HepG2 (cell line): ENCODE data around the gene MMP19. TPM values are rescaled to one million over a fixed set of nuclear protein-coding genes. Genes with fewer than 3 reads are reported as not detected.

Source experiments
- CREM ChIP-seq, 2 experiments: sonication (generic) in 1 of 2; formaldehyde crosslinking in 1 of 2; IDR thresholded peaks; 2 replicates each; pipeline versions ENCODE4 v1.4.0 to v1.6.1; 2016 to 2020; ENCODE audit warnings: antibody characterized with exemption in 1 of 2, mild to moderate bottlenecking in 1 of 2, missing genetic modification reagents in 1 of 2
- DMTF1 ChIP-seq: sonication (generic); formaldehyde crosslinking; IDR thresholded peaks from 2 replicates; pipeline ENCODE4 v1.4.0; 2020; ENCODE audit warnings: mild to moderate bottlenecking, missing genetic modification reagents
- GLI4 ChIP-seq: sonication (generic); formaldehyde crosslinking; IDR thresholded peaks from 2 replicates; pipeline ENCODE4 v1.5.1; 2020; ENCODE audit warnings: missing genetic modification reagents, mild to moderate bottlenecking, moderate library complexity, borderline replicate concordance
- JUN ChIP-seq: sonication (generic); formaldehyde crosslinking; IDR thresholded peaks from 2 replicates; pipeline ENCODE4 v1.4.0; 2020; ENCODE audit warnings: mild to moderate bottlenecking, missing genetic modification reagents
- MYC ChIP-seq: sonication (generic); formaldehyde crosslinking; IDR thresholded peaks from 2 replicates; pipeline ENCODE4 v1.9.0; 2021; ENCODE audit warnings: missing genetic modification reagents, borderline replicate concordance
- NFIC ChIP-seq: IDR thresholded peaks from 2 replicates; pipeline ENCODE4 v1.6.1; 2012; ENCODE audit warnings: mild to moderate bottlenecking, low read length, inconsistent platforms
- POGZ ChIP-seq: sonication (generic); formaldehyde crosslinking; IDR thresholded peaks from 2 replicates; pipeline ENCODE4 v1.4.0; 2020; ENCODE audit warnings: mild to moderate bottlenecking, missing genetic modification reagents
- RNF2 ChIP-seq: fragments of 450-650 bp; conservative IDR thresholded peaks from 2 replicates; pipeline ENCODE4 v1.6.1; 2016; ENCODE audit warnings: low read depth
- SOX6 ChIP-seq, 2 experiments: fragments of 450-650 bp in 1 of 2; sonication (generic) in 1 of 2; formaldehyde crosslinking in 1 of 2; IDR thresholded peaks; 2 replicates each; pipeline versions ENCODE4 v1.4.0 to v1.6.1; 2017 to 2020; ENCODE audit warnings: antibody characterized with exemption in 1 of 2, mild to moderate bottlenecking in 1 of 2, missing genetic modification reagents in 1 of 2
- TCF12 ChIP-seq, 2 experiments: fragments of 450-650 bp in 1 of 2; sonication (generic) in 1 of 2; formaldehyde crosslinking in 1 of 2; IDR thresholded peaks; 2 replicates each; pipeline versions ENCODE4 v1.6.1 to v1.8.0; 2017 to 2022; ENCODE audit warnings: antibody characterized with exemption in 1 of 2, mild to moderate bottlenecking in 1 of 2, missing genetic modification reagents in 1 of 2, moderate library complexity in 1 of 2
- ZBTB14 ChIP-seq: sonication (generic); formaldehyde crosslinking; IDR thresholded peaks from 2 replicates; pipeline ENCODE4 v1.4.0; 2020; ENCODE audit warnings: missing genetic modification reagents
- ZFP1 ChIP-seq: IDR thresholded peaks from 2 replicates; pipeline ENCODE4 v1.6.1; 2016
- ZFP37 ChIP-seq: sonication (generic); formaldehyde crosslinking; IDR thresholded peaks from 2 replicates; pipeline ENCODE4 v1.4.0; 2020; ENCODE audit warnings: missing genetic modification reagents, borderline replicate concordance
- ZNF207 ChIP-seq: fragments of 450-650 bp; IDR thresholded peaks from 2 replicates; pipeline ENCODE4 v1.6.1; 2016; ENCODE audit warnings: antibody characterized with exemption, borderline replicate concordance
- ZNF660 ChIP-seq: sonication (generic); formaldehyde crosslinking; IDR thresholded peaks from 2 replicates; pipeline ENCODE4 v1.5.1; 2020; ENCODE audit warnings: mild to moderate bottlenecking, low read depth, missing genetic modification reagents, borderline replicate concordance
- ZNF713 ChIP-seq: sonication (generic); formaldehyde crosslinking; IDR thresholded peaks from 2 replicates; pipeline ENCODE4 v1.4.0; 2020; ENCODE audit warnings: mild to moderate bottlenecking, missing genetic modification reagents
- ZSCAN30 ChIP-seq: sonication (generic); formaldehyde crosslinking; IDR thresholded peaks from 2 replicates; pipeline ENCODE4 v1.5.0; 2020; ENCODE audit warnings: mild to moderate bottlenecking, missing genetic modification reagents
- polyA plus RNA-seq, 8 experiments: library from polyadenylated mRNA; depleted of rRNA in 3 of 8; stranded (reverse) in 7 of 8; unstranded in 1 of 8; fragments of >200 nt; fragmentation: Illumina TruSeq in 4 of 8; extraction: Trizol in 4 of 8; gene quantifications; 2 replicates each; pipeline versions ENCODE4 v1.2.1 to v1.2.3, GENCODE V29; 2011 to 2016; ENCODE audit warnings: low read depth in 4 of 8, missing spikeins in 1 of 8, mixed read lengths in 1 of 8; ENCODE audit not compliant: insufficient read depth in 1 of 8
- total RNA-seq, 5 experiments: library from RNA; depleted of rRNA; stranded (reverse); fragments of >200 nt; fragmentation: Illumina TruSeq; extraction: Trizol; gene quantifications; 2 replicates each; pipeline ENCODE4 v1.2.3, GENCODE V29; 2016; ENCODE audit warnings: low read depth in 1 of 5
- TF ChIP-seq, protein P1 (sequence below): conservative IDR thresholded peaks from 2 replicates; pipeline ENCODE4 v1.6.1; 2018; ENCODE audit warnings: missing genetic modification reagents
- TF ChIP-seq, protein P2 (sequence below): sonication (generic); formaldehyde crosslinking; IDR thresholded peaks from 2 replicates; pipeline ENCODE4 v1.9.0; 2021; ENCODE audit warnings: missing genetic modification reagents, mild to moderate bottlenecking, borderline replicate concordance
- TF ChIP-seq, protein P3 (sequence below): sonication (generic); formaldehyde crosslinking; IDR thresholded peaks from 2 replicates; pipeline ENCODE4 v1.4.0; 2020; ENCODE audit warnings: missing genetic modification reagents

Gene MMP19
- total and polyA plus RNA-seq, 2 of the 13 experiments (the other 11 are each of a cell fraction or from before 2014, with no cell fraction given) = 0.07 to 0.08 TPM

DNA sequence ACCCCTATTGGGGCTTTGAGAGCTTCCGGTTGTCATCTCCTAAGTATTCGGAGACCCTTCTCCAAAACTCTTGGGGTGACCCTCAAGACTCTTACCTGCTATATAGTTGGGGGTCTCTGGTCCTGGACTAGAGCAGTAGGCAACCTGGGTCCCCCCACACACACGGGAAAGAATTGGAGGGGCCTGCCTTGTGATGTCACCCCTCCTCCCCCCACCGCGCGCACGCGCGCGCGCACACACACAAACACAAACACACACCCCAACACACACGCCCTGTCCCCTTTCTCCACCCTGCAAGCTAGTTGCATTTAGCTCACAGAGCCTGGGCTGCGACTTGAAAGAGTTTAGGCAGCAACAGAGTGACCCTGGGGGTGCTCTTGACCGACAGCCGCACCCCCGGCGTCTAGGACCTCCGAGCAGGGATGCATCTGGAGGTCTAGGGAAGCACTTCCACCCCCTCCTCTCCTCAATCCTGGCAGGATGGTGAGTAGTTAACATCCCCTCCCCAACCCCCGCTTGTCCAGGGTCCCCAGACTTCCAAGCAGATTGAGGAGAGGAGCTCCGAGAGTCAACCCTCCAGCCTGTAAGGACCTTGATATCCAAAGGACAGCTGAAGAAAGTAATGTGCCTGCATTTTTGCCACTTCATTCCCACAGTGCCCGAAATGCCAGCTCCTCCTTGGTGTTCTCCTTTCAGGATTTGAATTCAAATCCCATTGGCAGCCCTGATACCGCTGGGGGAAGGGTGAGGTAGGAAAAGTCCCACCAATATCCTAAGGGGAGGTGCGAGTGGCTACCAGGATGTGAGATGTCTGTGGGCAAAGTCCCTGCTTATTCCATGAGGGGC lies 11.9 kb downstream of the MMP19 start (continued):
- TF ChIP-seq ZNF660 (CRISPR knock-in tag) (no peak), ZBTB14 (CRISPR knock-in tag) (peak; percentile 93), TCF12 (IDR thresholded peaks at IDR 0.05) (no peak), TCF12 (CRISPR knock-in tag; IDR thresholded peaks at IDR 0.05) (no peak), ZNF207 (no peak), POGZ (CRISPR knock-in tag) (no peak), NFIC (0 out of 2 replicates have a peak, but pooled peaks have one; percentile 67), RNF2 (no peak), SOX6 (IDR thresholded peaks at IDR 0.05) (no peak), SOX6 (CRISPR knock-in tag; IDR thresholded peaks at IDR 0.05) (peak; percentile 60; the same call in 1 of the 2 replicates), ZFP37 (CRISPR knock-in tag) (no peak), JUN (CRISPR knock-in tag) (no peak), ZFP1 (no peak), CREM (IDR thresholded peaks at IDR 0.05) (peak; percentile 77), CREM (CRISPR knock-in tag; IDR thresholded peaks at IDR 0.05) (no peak), ZNF713 (CRISPR knock-in tag) (no peak), GLI4 (CRISPR knock-in tag) (0 out of 2 replicates have a peak, but pooled peaks have one; percentile 1), ZSCAN30 (CRISPR knock-in tag) (no peak), DMTF1 (CRISPR knock-in tag) (no peak), MYC (CRISPR knock-in tag) (peak; percentile 37; the same call in 1 of the 2 replicates)
- TF ChIP-seq, protein P1, sequence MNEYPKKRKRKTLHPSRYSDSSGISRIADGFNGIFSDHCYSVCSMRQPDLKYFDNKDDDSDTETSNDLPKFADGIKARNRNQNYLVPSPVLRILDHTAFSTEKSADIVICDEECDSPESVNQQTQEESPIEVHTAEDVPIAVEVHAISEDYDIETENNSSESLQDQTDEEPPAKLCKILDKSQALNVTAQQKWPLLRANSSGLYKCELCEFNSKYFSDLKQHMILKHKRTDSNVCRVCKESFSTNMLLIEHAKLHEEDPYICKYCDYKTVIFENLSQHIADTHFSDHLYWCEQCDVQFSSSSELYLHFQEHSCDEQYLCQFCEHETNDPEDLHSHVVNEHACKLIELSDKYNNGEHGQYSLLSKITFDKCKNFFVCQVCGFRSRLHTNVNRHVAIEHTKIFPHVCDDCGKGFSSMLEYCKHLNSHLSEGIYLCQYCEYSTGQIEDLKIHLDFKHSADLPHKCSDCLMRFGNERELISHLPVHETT (CRISPR knock-in tag) = no peak
- TF ChIP-seq, protein P2, sequence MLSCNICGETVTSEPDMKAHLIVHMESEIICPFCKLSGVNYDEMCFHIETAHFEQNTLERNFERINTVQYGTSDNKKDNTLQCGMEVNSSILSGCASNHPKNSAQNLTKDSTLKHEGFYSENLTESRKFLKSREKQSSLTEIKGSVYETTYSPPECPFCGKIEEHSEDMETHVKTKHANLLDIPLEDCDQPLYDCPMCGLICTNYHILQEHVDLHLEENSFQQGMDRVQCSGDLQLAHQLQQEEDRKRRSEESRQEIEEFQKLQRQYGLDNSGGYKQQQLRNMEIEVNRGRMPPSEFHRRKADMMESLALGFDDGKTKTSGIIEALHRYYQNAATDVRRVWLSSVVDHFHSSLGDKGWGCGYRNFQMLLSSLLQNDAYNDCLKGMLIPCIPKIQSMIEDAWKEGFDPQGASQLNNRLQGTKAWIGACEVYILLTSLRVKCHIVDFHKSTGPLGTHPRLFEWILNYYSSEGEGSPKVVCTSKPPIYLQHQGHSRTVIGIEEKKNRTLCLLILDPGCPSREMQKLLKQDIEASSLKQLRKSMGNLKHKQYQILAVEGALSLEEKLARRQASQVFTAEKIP (CRISPR knock-in tag) = no peak
- TF ChIP-seq, protein P3, sequence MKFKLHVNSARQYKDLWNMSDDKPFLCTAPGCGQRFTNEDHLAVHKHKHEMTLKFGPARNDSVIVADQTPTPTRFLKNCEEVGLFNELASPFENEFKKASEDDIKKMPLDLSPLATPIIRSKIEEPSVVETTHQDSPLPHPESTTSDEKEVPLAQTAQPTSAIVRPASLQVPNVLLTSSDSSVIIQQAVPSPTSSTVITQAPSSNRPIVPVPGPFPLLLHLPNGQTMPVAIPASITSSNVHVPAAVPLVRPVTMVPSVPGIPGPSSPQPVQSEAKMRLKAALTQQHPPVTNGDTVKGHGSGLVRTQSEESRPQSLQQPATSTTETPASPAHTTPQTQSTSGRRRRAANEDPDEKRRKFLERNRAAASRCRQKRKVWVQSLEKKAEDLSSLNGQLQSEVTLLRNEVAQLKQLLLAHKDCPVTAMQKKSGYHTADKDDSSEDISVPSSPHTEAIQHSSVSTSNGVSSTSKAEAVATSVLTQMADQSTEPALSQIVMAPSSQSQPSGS (CRISPR knock-in tag) = peak; percentile 12; the same call in 1 of the 2 replicates
